Vagina (tissue), 2 donors: ENCODE data around the gene PRELID3B. TPM values are rescaled to one million over a fixed set of nuclear protein-coding genes. Genes with fewer than 3 reads are reported as not detected.

Experiments used
- DNase-seq, 2 donors: peaks; one replicate each; pipeline ENCODE4 v3.0.0-alpha.2; 2017; ENCODE audit errors: extremely low spot score in 2 of 2
- H3K27ac ChIP-seq: fragments of 200-600 bp; sonication (generic); one replicate; pipeline ENCODE4 v1.5.1; 2019
- H3K27me3 ChIP-seq: fragments of 200-600 bp; sonication (generic); one replicate; pipeline ENCODE4 v1.5.1; 2019
- H3K36me3 ChIP-seq, 2 donors: fragments of 200-600 bp; sonication (generic); one replicate each; pipeline ENCODE4 v1.5.1; 2017 to 2019
- H3K4me1 ChIP-seq: fragments of 200-600 bp; sonication (generic); one replicate; pipeline ENCODE4 v1.5.1; 2019
- H3K4me3 ChIP-seq, 2 donors: fragments of 200-600 bp; sonication (generic); 1 replicate in 1 of 2; 2 replicates in 1 of 2; pipeline ENCODE4 v1.5.1; 2016 to 2019
- H3K9me3 ChIP-seq: fragments of 200-600 bp; sonication (generic); one replicate; pipeline ENCODE4 v1.5.1; 2019
- CTCF ChIP-seq, 3 experiments: fragments of 450-650 bp in 2 of 3; fragments of 200-600 bp in 1 of 3; sonication (generic) in 1 of 3; IDR thresholded peaks; one replicate each; pipeline ENCODE4 v1.5.1; 2017 to 2019; ENCODE audit warnings: antibody characterized with exemption in 3 of 3, mild to moderate bottlenecking in 2 of 3, moderate library complexity in 2 of 3
- POLR2A ChIP-seq, 2 donors: fragments of 450-650 bp; IDR thresholded peaks; one replicate each; pipeline ENCODE4 v1.6.1; 2017; ENCODE audit warnings: antibody characterized with exemption in 2 of 2, mild to moderate bottlenecking in 2 of 2, moderate library complexity in 2 of 2
- POLR2AphosphoS5 ChIP-seq, 2 donors: sonication (generic); formaldehyde crosslinking; IDR thresholded peaks; one replicate each; pipeline ENCODE4 v1.9.0; 2017; ENCODE audit warnings: antibody characterized with exemption in 2 of 2, mild to moderate bottlenecking in 2 of 2, low read depth in 1 of 2; ENCODE audit not compliant: insufficient read depth in 1 of 2
- intact Hi-C: fragments of 100-400 bp; cut with DNase I; formaldehyde crosslinking; loops from one replicate; pipeline ENCODE4 v1.15.1; 2023
- total RNA-seq: library from RNA; depleted of rRNA; stranded (reverse); fragments of >200 nt; gene quantifications from one replicate; pipeline ENCODE4 v1.2.3, GENCODE V29; 2016

PRELID3B gene
- total RNA-seq, 1 donor from 2014 or later, result 73.4 TPM

- H3K27me3 ChIP-seq, result no peaks in the 10 kb centered on the region
- no peak for TF ChIP-seq POLR2AphosphoS5 (IDR thresholded peaks at IDR 0.05; ENCODE audit: insufficient read depth in 1 of 2, low read depth in 1 of 2)
- no peak for TF ChIP-seq CTCF (IDR thresholded peaks at IDR 0.05)
- TF ChIP-seq POLR2A (IDR thresholded peaks at IDR 0.05), result no peak
- no peak for DNase-seq
- intact Hi-C loops, result no loop called here
- H3K9me3 ChIP-seq, result no peaks in the 10 kb centered on the region
- peaks cover 34% of the 10 kb centered on the region for H3K4me1 ChIP-seq
- peaks cover 0 to 5% of the 10 kb centered on the region in 2 donors for H3K36me3 ChIP-seq
- peak overlapping the region; percentile 76 for H3K27ac ChIP-seq
- H3K4me3 ChIP-seq, result peak overlapping the region; percentile 61 to 78
Observed at GRCh38 chr20:59004763-59005522, 37.6 kb downstream of the PRELID3B start.

- H3K4me1 ChIP-seq, result peaks cover 34% of the 10 kb centered on the region
- no peak for TF ChIP-seq POLR2AphosphoS5 (IDR thresholded peaks at IDR 0.05; ENCODE audit: insufficient read depth in 1 of 2, low read depth in 1 of 2)
- TF ChIP-seq CTCF (IDR thresholded peaks at IDR 0.05), result no peak
- no peak for TF ChIP-seq POLR2A (IDR thresholded peaks at IDR 0.05)
- H3K27ac ChIP-seq, result peak overlapping the region; percentile 76
- no peaks in the 10 kb centered on the region for H3K9me3 ChIP-seq
- no peak overlapping the region for H3K4me3 ChIP-seq
- no peak for DNase-seq
- H3K36me3 ChIP-seq, result peaks cover 0 to 7% of the 10 kb centered on the region in 2 donors
- H3K27me3 ChIP-seq, result no peaks in the 10 kb centered on the region
- intact Hi-C loops, result no loop called here
Observed at GRCh38 chr20:59004493-59004762, 38.2 kb downstream of the PRELID3B start.

GRCh38 chr20:59003836-59004492 lies 38.6 kb downstream of the PRELID3B start:
- H3K36me3 ChIP-seq, result peaks cover 0 to 10% of the 10 kb centered on the region in 2 donors
- no peaks in the 10 kb centered on the region for H3K9me3 ChIP-seq
- no peak for DNase-seq
- no peak for TF ChIP-seq CTCF (IDR thresholded peaks at IDR 0.05)
- no peak for TF ChIP-seq POLR2A (IDR thresholded peaks at IDR 0.05)
- no peak for TF ChIP-seq POLR2AphosphoS5 (IDR thresholded peaks at IDR 0.05; ENCODE audit: insufficient read depth in 1 of 2, low read depth in 1 of 2)
- H3K27me3 ChIP-seq, result no peaks in the 10 kb centered on the region
- H3K4me1 ChIP-seq, result peaks cover 34% of the 10 kb centered on the region
- H3K4me3 ChIP-seq, result no peak overlapping the region
- intact Hi-C loops, result no loop called here
- H3K27ac ChIP-seq, result peak overlapping the region; percentile 76

- DNase-seq, result no peak
- no peak overlapping the region for H3K4me3 ChIP-seq
- H3K27me3 ChIP-seq, result no peaks in the 10 kb centered on the region
- no peak overlapping the region for H3K27ac ChIP-seq
- intact Hi-C loops, result no loop called here
- peaks cover 0 to 15% of the 10 kb centered on the region in 2 donors for H3K36me3 ChIP-seq
- H3K4me1 ChIP-seq, result peaks cover 33% of the 10 kb centered on the region
- TF ChIP-seq CTCF (IDR thresholded peaks at IDR 0.05), result no peak
- TF ChIP-seq POLR2AphosphoS5 (IDR thresholded peaks at IDR 0.05; ENCODE audit: insufficient read depth in 1 of 2, low read depth in 1 of 2), result no peak
- no peak for TF ChIP-seq POLR2A (IDR thresholded peaks at IDR 0.05)
- no peaks in the 10 kb centered on the region for H3K9me3 ChIP-seq
Observed at GRCh38 chr20:59002874-59003399, 39.6 kb downstream of the PRELID3B start.

- H3K36me3 ChIP-seq, result peaks cover 0 to 21% of the 10 kb centered on the region in 2 donors
- no peaks in the 10 kb centered on the region for H3K9me3 ChIP-seq
- H3K27ac ChIP-seq, result no peak overlapping the region
- DNase-seq, result no peak
- H3K4me1 ChIP-seq, result peaks cover 27% of the 10 kb centered on the region
- intact Hi-C loops, result no loop called here
- H3K4me3 ChIP-seq, result no peak overlapping the region
- no peaks in the 10 kb centered on the region for H3K27me3 ChIP-seq
- TF ChIP-seq POLR2AphosphoS5 (IDR thresholded peaks at IDR 0.05; ENCODE audit: insufficient read depth in 1 of 2, low read depth in 1 of 2) (no peak), POLR2A (IDR thresholded peaks at IDR 0.05) (no peak), CTCF (IDR thresholded peaks at IDR 0.05) (no peak)
Observed at GRCh38 chr20:59002388-59002787, 40.2 kb downstream of the PRELID3B start.
